ENCODE results near the gene SLC35E3.

DNA sequence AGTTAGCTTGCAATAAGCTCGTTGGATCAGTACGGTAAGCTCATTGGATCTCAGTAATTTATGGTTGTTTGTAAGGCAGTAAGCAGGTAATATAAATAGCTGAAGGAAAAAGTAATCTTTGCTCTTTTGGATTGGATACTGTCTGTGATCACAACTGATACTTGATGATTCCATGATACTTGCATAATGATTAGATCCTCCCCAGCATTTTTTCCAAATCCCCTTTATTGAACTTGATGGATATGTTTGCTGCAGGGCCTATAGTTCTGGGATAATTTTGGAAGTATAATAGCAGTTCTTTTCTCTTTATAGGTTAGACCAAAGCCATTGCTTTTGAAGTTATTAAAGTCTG is 67.2 kb downstream of the SLC35E3 start:
- TF ChIP-seq POLR2AphosphoS5 (IDR thresholded peaks at IDR 0.05) = no peak
- TF ChIP-seq, protein P1, sequence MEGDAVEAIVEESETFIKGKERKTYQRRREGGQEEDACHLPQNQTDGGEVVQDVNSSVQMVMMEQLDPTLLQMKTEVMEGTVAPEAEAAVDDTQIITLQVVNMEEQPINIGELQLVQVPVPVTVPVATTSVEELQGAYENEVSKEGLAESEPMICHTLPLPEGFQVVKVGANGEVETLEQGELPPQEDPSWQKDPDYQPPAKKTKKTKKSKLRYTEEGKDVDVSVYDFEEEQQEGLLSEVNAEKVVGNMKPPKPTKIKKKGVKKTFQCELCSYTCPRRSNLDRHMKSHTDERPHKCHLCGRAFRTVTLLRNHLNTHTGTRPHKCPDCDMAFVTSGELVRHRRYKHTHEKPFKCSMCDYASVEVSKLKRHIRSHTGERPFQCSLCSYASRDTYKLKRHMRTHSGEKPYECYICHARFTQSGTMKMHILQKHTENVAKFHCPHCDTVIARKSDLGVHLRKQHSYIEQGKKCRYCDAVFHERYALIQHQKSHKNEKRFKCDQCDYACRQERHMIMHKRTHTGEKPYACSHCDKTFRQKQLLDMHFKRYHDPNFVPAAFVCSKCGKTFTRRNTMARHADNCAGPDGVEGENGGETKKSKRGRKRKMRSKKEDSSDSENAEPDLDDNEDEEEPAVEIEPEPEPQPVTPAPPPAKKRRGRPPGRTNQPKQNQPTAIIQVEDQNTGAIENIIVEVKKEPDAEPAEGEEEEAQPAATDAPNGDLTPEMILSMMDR (IDR thresholded peaks at IDR 0.05 in 8 of 11, conservative IDR thresholded peaks at IDR 0.05 in 3 of 11) = no peak
- TF ChIP-seq POLR2A (IDR thresholded peaks at IDR 0.05) = no peak

Data from spleen (tissue), 7 donors.